ENCODE measurements around the gene ADAMTS1. TPM values are rescaled to one million over a fixed set of nuclear protein-coding genes. Genes with fewer than 3 reads are reported as not detected.

Gene ADAMTS1
- total and polyA plus RNA-seq, 2 of the 4 experiments (the other 2 are of a cell fraction) = 116 to 317 TPM

GRCh38 chr21:26845066-26845758 lies at the start of gene ADAMTS1 (continued):
- TF ChIP-seq ELK1 (IDR thresholded peaks at IDR 0.05; ENCODE audit: borderline replicate concordance, low read depth, low read length) (no peak), MXI1 (IDR thresholded peaks at IDR 0.05; ENCODE audit: borderline replicate concordance, low read depth, low read length) (no peak), NFE2L2 (IDR thresholded peaks at IDR 0.05; ENCODE audit: low read depth, low read length) (no peak), RFX5 (IDR thresholded peaks at IDR 0.05; ENCODE audit: low read depth, low read length) (no peak)

GRCh38 chr21:26892151-26892550 lies 46.9 kb upstream of the ADAMTS1 start:
- Histone ChIP-seq H3K79me1 (ENCODE audit: low read depth in 1 of 2, low read length in 2 of 2) (no peaks in the 10 kb centered on the region), H3K27me3 (ENCODE audit: control insufficient read depth, insufficient read depth, low read length) (no peaks in the 10 kb centered on the region), H3K4me3 (ENCODE audit: insufficient read depth, low read depth, low read length) (no peak overlapping the region), H3K14ac (replicated peaks; ENCODE audit: low read depth, low read length) (no peak overlapping the region), H4K91ac (ENCODE audit: insufficient read depth, low read depth, low read length) (no peak overlapping the region), H3K4ac (ENCODE audit: low read depth, low read length) (no peak overlapping the region), H3K9me3 (ENCODE audit: control insufficient read depth, insufficient read depth, low read length) (no peaks in the 10 kb centered on the region), H2BK5ac (ENCODE audit: low read depth, low read length, poor library complexity, severe bottlenecking) (no peak overlapping the region), H3K9me1 (ENCODE audit: insufficient read depth, low read length) (no peaks in the 10 kb centered on the region), H3K56ac (ENCODE audit: extremely low read depth, insufficient read depth, low read length) (no peak overlapping the region), H4K5ac (ENCODE audit: low read depth, low read length) (no peak overlapping the region), H3K9ac (ENCODE audit: low read depth, low read length) (no peak overlapping the region), H3K23ac (ENCODE audit: low read depth, low read length) (no peak overlapping the region), H2BK15ac (ENCODE audit: low read depth, low read length) (no peak overlapping the region), H3K4me2 (ENCODE audit: low read depth, low read length) (no peak overlapping the region), H3K36me3 (ENCODE audit: control insufficient read depth, insufficient read depth, low read length) (no peaks in the 10 kb centered on the region), H4K20me1 (ENCODE audit: insufficient read depth, low read length) (no peaks in the 10 kb centered on the region), H2AK5ac (ENCODE audit: low read depth, low read length) (no peak overlapping the region), H2AK9ac (replicated peaks; ENCODE audit: low read depth, low read length, poor library complexity) (no peak overlapping the region), H2BK20ac (ENCODE audit: low read depth, low read length) (no peak overlapping the region), H2BK120ac (ENCODE audit: low read depth, low read length) (no peak overlapping the region), H3K27ac (ENCODE audit: insufficient read depth, low read length) (no peak overlapping the region), H3K4me1 (ENCODE audit: control insufficient read depth, insufficient read depth, low read length) (0 out of 2 replicates have a peak, but pooled peaks cover 2% of the 10 kb centered on the region), H2AFZ (replicated peaks; ENCODE audit: low read length, poor library complexity) (no peak overlapping the region), H3K18ac (ENCODE audit: low read depth, low read length) (no peak overlapping the region), H4K8ac (ENCODE audit: low read depth in 2 of 2, low read length in 2 of 2) (no peak overlapping the region)
- in situ Hi-C loops (cut with MboI; ENCODE audit: low sequenced_read_pairs) = no loop called here
- ChIA-PET POLR2A (ENCODE audit: unreplicated experiment) (no interaction called here), CTCF (no interaction called here)
- no peak for ATAC-seq (ENCODE audit: low read depth)
- dilution Hi-C loops (cut with HindIII; ENCODE audit: low sequenced_read_pairs, unreplicated experiment) = no loop called here
- no TSS peak for BruUV-seq (replicated peaks)
- TF ChIP-seq MXI1 (IDR thresholded peaks at IDR 0.05; ENCODE audit: borderline replicate concordance, low read depth, low read length) (no peak), MAFK (IDR thresholded peaks at IDR 0.05; ENCODE audit: low read depth, low read length) (no peak), RCOR1 (IDR thresholded peaks at IDR 0.05; ENCODE audit: insufficient replicate concordance, low read length) (no peak), FOS (IDR thresholded peaks at IDR 0.05; ENCODE audit: low read depth, low read length) (no peak)
- no peak for DNase-seq
- intact Hi-C loops (cut with micrococcal nuclease) = no loop called here
- no CpG with 5 or more reads among the region's 1 CpG for WGBS, 2 experiments (ENCODE audit: extremely low coverage in 2 of 2, insufficient read length in 1 of 2)
